H1 (cell line): ENCODE data around the gene WDR31. TPM values are rescaled to one million over a fixed set of nuclear protein-coding genes. Genes with fewer than 3 reads are reported as not detected.

Source experiments
- CTCF ChIA-PET: fragments of 300-600 bp; sonication (Branson Sonifier 250); formaldehyde crosslinking; loops from one replicate; lab custom pipeline; 2021; ENCODE audit not compliant: partially characterized antibody; lab: Charles Lee
- POLR2A ChIA-PET: fragments of 300-600 bp; sonication (Branson Sonifier 250); formaldehyde crosslinking; loops from one replicate; lab custom pipeline; 2021; ENCODE audit warnings: inconsistent platforms; ENCODE audit not compliant: partially characterized antibody; lab: Charles Lee
- DNase-seq, 2 experiments: peaks; one replicate each; pipeline versions ENCODE4 v3.0.0 to v3.0.0-alpha.2; 2010 to 2022; ENCODE audit warnings: low spot score in 2 of 2, low read depth in 1 of 2, mixed read lengths in 1 of 2
- FAIRE-seq: peaks from 2 replicates; lab custom pipeline; 2011; peaks lifted over from hg19 to GRCh38; lab: Jason Lieb, UNC
- H2AFZ ChIP-seq: 2 replicates; pipeline ENCODE4 v1.8.1; 2012; ENCODE audit warnings: low read length, inconsistent platforms
- H2AK5ac ChIP-seq: 2 replicates; pipeline ENCODE4 v1.6.1; 2013; ENCODE audit warnings: low read depth, low read length
- H2BK120ac ChIP-seq: replicated peaks from 2 replicates; pipeline ENCODE3; 2013; ENCODE audit warnings: low read depth, low read length, inconsistent platforms
- H2BK12ac ChIP-seq: 2 replicates; pipeline ENCODE4 v1.6.1; 2013; ENCODE audit warnings: low read depth, low read length
- H2BK15ac ChIP-seq: 2 replicates; pipeline ENCODE4 v1.6.1; 2013; ENCODE audit warnings: low read length
- H2BK20ac ChIP-seq: 2 replicates; pipeline ENCODE4 v1.6.1; 2013; ENCODE audit warnings: low read length
- H2BK5ac ChIP-seq: 2 replicates; pipeline ENCODE4 v1.6.1; 2013; ENCODE audit warnings: low read depth, low read length
- H3K14ac ChIP-seq: 2 replicates; pipeline ENCODE4 v1.6.1; 2013; ENCODE audit warnings: inconsistent platforms; ENCODE audit not compliant: insufficient read length
- H3K18ac ChIP-seq: 2 replicates; pipeline ENCODE4 v1.6.1; 2013; ENCODE audit warnings: low read length; ENCODE audit errors: extremely low read depth
- H3K23ac ChIP-seq: 2 replicates; pipeline ENCODE4 v1.6.1; 2013; ENCODE audit warnings: inconsistent platforms; ENCODE audit not compliant: insufficient read length
- H3K23me2 ChIP-seq: 2 replicates; pipeline ENCODE4 v1.6.1; 2013; ENCODE audit warnings: low read depth, low read length
- H3K27ac ChIP-seq: 2 replicates; pipeline ENCODE4 v1.6.1; 2011; ENCODE audit warnings: low read depth, low read length, inconsistent platforms
- H3K27me3 ChIP-seq, 4 experiments: replicated peaks in 1 of 4; 1 replicate in 1 of 4; 2 replicates in 3 of 4; pipeline versions ENCODE4 v1.6.1 to v1.8.1; 2011 to 2013; ENCODE audit warnings: low read length in 3 of 4, mild to moderate bottlenecking in 3 of 4, inconsistent platforms in 2 of 4, mixed read lengths in 2 of 4, moderate library complexity in 1 of 4; ENCODE audit not compliant: control insufficient read depth in 3 of 4, insufficient read depth in 3 of 4; ENCODE audit errors: extremely low read depth in 1 of 4
- H3K36me3 ChIP-seq, 4 experiments: 2 replicates each; pipeline versions ENCODE4 v1.6.1 to v1.8.1; 2011 to 2013; ENCODE audit warnings: mild to moderate bottlenecking in 4 of 4, low read length in 3 of 4, moderate library complexity in 2 of 4, control low read depth in 1 of 4, inconsistent platforms in 1 of 4; ENCODE audit not compliant: insufficient read depth in 4 of 4, control insufficient read depth in 2 of 4
- H3K4ac ChIP-seq: replicated peaks from 2 replicates; pipeline ENCODE3; 2013; ENCODE audit warnings: low read length, low read depth, mixed read lengths, inconsistent platforms; ENCODE audit not compliant: insufficient read length
- H3K4me1 ChIP-seq, 4 experiments: replicated peaks in 1 of 4; 1 replicate in 1 of 4; 2 replicates in 3 of 4; pipeline versions ENCODE4 v1.6.1 to v1.8.1; 2011 to 2013; ENCODE audit warnings: low read length in 3 of 4, inconsistent platforms in 2 of 4, mixed read lengths in 1 of 4; ENCODE audit not compliant: insufficient read depth in 4 of 4, control insufficient read depth in 3 of 4
- H3K4me2 ChIP-seq, 2 experiments: 2 replicates each; pipeline versions ENCODE4 v1.6.1 to v1.8.1; 2011 to 2013; ENCODE audit warnings: low read depth in 2 of 2, low read length in 2 of 2, control low read depth in 1 of 2, inconsistent platforms in 1 of 2, mild to moderate bottlenecking in 1 of 2; ENCODE audit not compliant: insufficient read depth in 1 of 2
- H3K4me3 ChIP-seq, 4 experiments: fragments of 200-600, 300-600 bp in 1 of 4; sonication (generic), shearing (Covaris generic), sonication (Bioruptor Twin) in 1 of 4; 2 replicates each; pipeline versions ENCODE4 v1.5.1 to v1.8.1; 2011 to 2016; ENCODE audit warnings: low read length in 4 of 4, low read depth in 3 of 4, control low read depth in 2 of 4, inconsistent platforms in 2 of 4, mild to moderate bottlenecking in 2 of 4, mixed read lengths in 1 of 4, moderate library complexity in 1 of 4; ENCODE audit not compliant: insufficient read depth in 2 of 4; ENCODE audit errors: extremely low read depth in 1 of 4
- H3K56ac ChIP-seq: replicated peaks from 2 replicates; pipeline ENCODE3; 2013; ENCODE audit warnings: low read depth, mild to moderate bottlenecking, mixed read lengths, low read length, inconsistent platforms; ENCODE audit not compliant: insufficient read length
- H3K79me1 ChIP-seq: 2 replicates; pipeline ENCODE4 v1.6.1; 2013; ENCODE audit warnings: low read depth, low read length, control low read depth
- H3K79me2 ChIP-seq, 2 experiments: 2 replicates each; pipeline versions ENCODE4 v1.6.1 to v1.8.1; 2012 to 2013; ENCODE audit warnings: low read length in 2 of 2, mild to moderate bottlenecking in 2 of 2, inconsistent platforms in 1 of 2; ENCODE audit not compliant: insufficient read depth in 2 of 2, control insufficient read depth in 1 of 2
- H3K9ac ChIP-seq, 4 experiments: replicated peaks in 1 of 4; 1 replicate in 1 of 4; 2 replicates in 3 of 4; pipeline versions ENCODE4 v1.6.1 to v1.8.1; 2011 to 2013; ENCODE audit warnings: low read depth in 3 of 4, low read length in 3 of 4, control low read depth in 2 of 4, mild to moderate bottlenecking in 2 of 4, moderate library complexity in 2 of 4, inconsistent platforms in 1 of 4; ENCODE audit errors: extremely low read depth in 1 of 4
- H3K9me3 ChIP-seq, 2 experiments: 2 replicates each; pipeline versions ENCODE4 v1.6.1 to v1.8.1; 2012 to 2013; ENCODE audit warnings: mild to moderate bottlenecking in 2 of 2, moderate library complexity in 2 of 2, control low read depth in 1 of 2, inconsistent platforms in 1 of 2, low read depth in 1 of 2, low read length in 1 of 2, mixed read lengths in 1 of 2; ENCODE audit not compliant: insufficient read depth in 2 of 2
- H4K20me1 ChIP-seq, 2 experiments: replicated peaks in 1 of 2; 2 replicates each; pipeline versions ENCODE3 to v1.8.1; 2011 to 2013; ENCODE audit warnings: inconsistent platforms in 2 of 2, low read length in 2 of 2, mild to moderate bottlenecking in 1 of 2; ENCODE audit not compliant: insufficient read depth in 2 of 2, control insufficient read depth in 1 of 2
- H4K5ac ChIP-seq: 2 replicates; pipeline ENCODE4 v1.6.1; 2013; ENCODE audit warnings: low read length, low read depth, mixed read lengths, inconsistent platforms; ENCODE audit not compliant: insufficient read length
- H4K8ac ChIP-seq: 2 replicates; pipeline ENCODE4 v1.8.0; 2013; ENCODE audit warnings: mild to moderate bottlenecking, moderate library complexity, low read length, inconsistent platforms; ENCODE audit not compliant: insufficient read depth; ENCODE audit errors: extremely low read depth
- H4K91ac ChIP-seq: replicated peaks from 2 replicates; pipeline ENCODE3; 2013; ENCODE audit warnings: low read length, mixed read lengths, inconsistent platforms; ENCODE audit not compliant: insufficient read length
- NRF1 ChIP-seq: IDR thresholded peaks from 2 replicates; pipeline ENCODE4 v1.6.1; 2011; ENCODE audit warnings: mild to moderate bottlenecking, low read depth, low read length, improper control_type of control experiment
- SUZ12 ChIP-seq: fragments of 200-600 bp; sonication (generic); IDR thresholded peaks from 2 replicates; pipeline ENCODE4 v1.6.1; 2012; ENCODE audit warnings: mild to moderate bottlenecking, inconsistent platforms, low read length, moderate library complexity, mixed read lengths
- TAF7 ChIP-seq: optimal IDR thresholded peaks from 2 replicates; pipeline ENCODE3; 2011; ENCODE audit warnings: low read depth, mild to moderate bottlenecking, inconsistent platforms, low read length, moderate library complexity, borderline replicate concordance
- WGBS, 2 experiments: shearing (Covaris generic) in 1 of 2; methylation state at CpG; one replicate each; pipeline versions ENCODE4 v1.1.6 to v1.1.7; 2013 to 2015; ENCODE audit warnings: low lambda C conversion rate in 2 of 2, mixed read lengths in 2 of 2, inconsistent platforms in 1 of 2, low coverage in 1 of 2, missing lambda C conversion rate in 1 of 2; ENCODE audit not compliant: insufficient replicate concordance in 2 of 2, insufficient coverage in 1 of 2, insufficient read length in 1 of 2; ENCODE audit errors: extremely low coverage in 1 of 2, missing lambda C conversion rate in 1 of 2; 5-methylcytosine and 5-hydroxymethylcytosine counted together
- polyA plus RNA-seq, 7 experiments: library from polyadenylated mRNA; depleted of rRNA in 3 of 7; stranded (reverse) in 5 of 7; unstranded in 2 of 7; fragments of >200 nt in 5 of 7; fragments of 200-250 nt in 2 of 7; gene quantifications; 1 replicate in 5 of 7; 2 replicates in 1 of 7; 4 replicates in 1 of 7; pipeline versions ENCODE4 v1.2.1 to v1.2.3, GENCODE V29; 2011 to 2013; ENCODE audit warnings: missing spikeins in 2 of 7, mixed read lengths in 2 of 7
- total RNA-seq: library from RNA; stranded (reverse); fragmentation: NEBNext Ultra II Directional; extraction: Animal tissue kit (Norgen Biotek cat#: 25700); gene quantifications from 2 replicates; pipeline ENCODE4 v1.2.1, GENCODE V29; 2021

Gene WDR31
- total and polyA plus RNA-seq, 2 of the 8 experiments (the other 6 are each of a cell fraction or from before 2014, with no cell fraction given), result 0.27 to 0.28 TPM

- Histone ChIP-seq H2AK5ac (no peak overlapping the region), H4K91ac (no peak overlapping the region), H3K79me2 (no peaks in the 10 kb centered on the region), H3K23me2 (peaks cover 3% of the 10 kb centered on the region; the same call in 1 of the 2 replicates), H2BK120ac (no peak overlapping the region), H3K23ac (no peak overlapping the region), H3K79me1 (no peaks in the 10 kb centered on the region), H3K27me3 (no peaks in the 10 kb centered on the region; a peak in 1 of 7 replicates), H2BK15ac (no peak overlapping the region), H3K4me2 (no peak overlapping the region), H3K4me3 (no peak overlapping the region), H3K27ac (no peak overlapping the region), H3K9me3 (no peaks in the 10 kb centered on the region), H2BK12ac (no peak overlapping the region), H4K5ac (no peak overlapping the region), H3K36me3 (no peaks in the 10 kb centered on the region; a peak in 1 of 8 replicates), H2BK5ac (no peak overlapping the region), H3K56ac (no peak overlapping the region), H2BK20ac (no peak overlapping the region), H3K4me1 (no peaks in the 10 kb centered on the region; a peak in 1 of 7 replicates), H4K8ac (no peak overlapping the region), H3K9ac (no peak overlapping the region), H4K20me1 (no peaks in the 10 kb centered on the region), H3K18ac (no peak overlapping the region), H3K4ac (no peak overlapping the region), H3K14ac (no peak overlapping the region), H2AFZ (no peak overlapping the region)
- no peak for FAIRE-seq
- no peak for DNase-seq
- 94% methylated on average over 8 of the region's 8 CpGs; no CpG with 5 or more reads in 1 of the 2 experiments for WGBS, 2 experiments
- no peak for TF ChIP-seq SUZ12
- no peak for TF ChIP-seq TAF7
- TF ChIP-seq NRF1, result no peak
- CTCF ChIA-PET, result interaction anchor here (0.7 to 1.0 kb wide), 2 partner anchors 9 to 66 kb away, joined by 3 read pairs; no protein-coding TSS in a partner anchor
- POLR2A ChIA-PET, result interaction anchor here (1.6 kb wide), 1 partner anchor 28 kb away, joined by 3 read pairs; the partner anchor contains the start of genes C9orf43 and POLE3
Observed at GRCh38 chr9:113381909-113382411, 41.9 kb upstream of the WDR31 start.
